ENCODE data around the gene FRAS1. TPM values are rescaled to one million over a fixed set of nuclear protein-coding genes. Genes with fewer than 3 reads are reported as not detected.

Gene FRAS1
- polyA plus RNA-seq, 2 of the 4 experiments (the other 2 are of a cell fraction) = 2.3 to 5.8 TPM

GRCh38 chr4:78079726-78080430, 22.8 kb downstream of the FRAS1 start:
- ChIA-PET CTCF (interaction anchor here (1.6 kb wide), 2 partner anchors 13 to 21 kb away, joined by 4 to 7 read pairs; no protein-coding TSS in a partner anchor), POLR2A (no interaction called here)
- H3K4me1 ChIP-seq = no peaks in the 10 kb centered on the region
- H3K4me2 ChIP-seq = no peak overlapping the region
- 61% methylated on average over 10 of the region's 10 CpGs for WGBS (ENCODE audit: missing lambda C conversion rate)
- H3K9me3 ChIP-seq = no peaks in the 10 kb centered on the region
- DNase-seq (ENCODE audit: low read depth in 1 of 2, low spot score in 1 of 2) = no peak
- no peak for FAIRE-seq
- H3K27ac ChIP-seq = no peak overlapping the region
- TF ChIP-seq, protein P1, sequence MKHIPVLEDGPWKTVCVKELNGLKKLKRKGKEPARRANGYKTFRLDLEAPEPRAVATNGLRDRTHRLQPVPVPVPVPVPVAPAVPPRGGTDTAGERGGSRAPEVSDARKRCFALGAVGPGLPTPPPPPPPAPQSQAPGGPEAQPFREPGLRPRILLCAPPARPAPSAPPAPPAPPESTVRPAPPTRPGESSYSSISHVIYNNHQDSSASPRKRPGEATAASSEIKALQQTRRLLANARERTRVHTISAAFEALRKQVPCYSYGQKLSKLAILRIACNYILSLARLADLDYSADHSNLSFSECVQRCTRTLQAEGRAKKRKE (CRISPR knock-in tag; IDR thresholded peaks at IDR 0.05; ENCODE audit: low read depth) = no peak
- TF ChIP-seq CTCF (IDR thresholded peaks at IDR 0.05) (no peak), MAZ (IDR thresholded peaks at IDR 0.05; ENCODE audit: borderline replicate concordance, low read depth, low read length) (no peak), POLR2A (IDR thresholded peaks at IDR 0.05; ENCODE audit: low read length) (no peak), ZSCAN20 (CRISPR knock-in tag; IDR thresholded peaks at IDR 0.05) (no peak), MYC (IDR thresholded peaks at IDR 0.05; ENCODE audit: borderline replicate concordance, low read length) (no peak), RNF2 (IDR thresholded peaks at IDR 0.05; ENCODE audit: borderline replicate concordance, low read depth) (no peak), HOXB13 (CRISPR knock-in tag; IDR thresholded peaks at IDR 0.05; ENCODE audit: low read depth) (no peak), EHF (CRISPR knock-in tag; IDR thresholded peaks at IDR 0.05) (no peak), JUN (IDR thresholded peaks at IDR 0.05) (no peak), CHD2 (IDR thresholded peaks at IDR 0.05; ENCODE audit: low read length, partially characterized antibody) (no peak), PHF8 (IDR thresholded peaks at IDR 0.05; ENCODE audit: borderline replicate concordance, low read depth) (no peak), HDAC2 (IDR thresholded peaks at IDR 0.05) (no peak)
- TF ChIP-seq, protein P2, sequence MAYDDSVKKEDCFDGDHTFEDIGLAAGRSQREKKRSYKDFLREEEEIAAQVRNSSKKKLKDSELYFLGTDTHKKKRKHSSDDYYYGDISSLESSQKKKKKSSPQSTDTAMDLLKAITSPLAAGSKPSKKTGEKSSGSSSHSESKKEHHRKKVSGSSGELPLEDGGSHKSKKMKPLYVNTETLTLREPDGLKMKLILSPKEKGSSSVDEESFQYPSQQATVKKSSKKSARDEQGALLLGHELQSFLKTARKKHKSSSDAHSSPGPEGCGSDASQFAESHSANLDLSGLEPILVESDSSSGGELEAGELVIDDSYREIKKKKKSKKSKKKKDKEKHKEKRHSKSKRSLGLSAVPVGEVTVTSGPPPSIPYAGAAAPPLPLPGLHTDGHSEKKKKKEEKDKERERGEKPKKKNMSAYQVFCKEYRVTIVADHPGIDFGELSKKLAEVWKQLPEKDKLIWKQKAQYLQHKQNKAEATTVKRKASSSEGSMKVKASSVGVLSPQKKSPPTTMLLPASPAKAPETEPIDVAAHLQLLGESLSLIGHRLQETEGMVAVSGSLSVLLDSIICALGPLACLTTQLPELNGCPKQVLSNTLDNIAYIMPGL (CRISPR knock-in tag; IDR thresholded peaks at IDR 0.05; ENCODE audit: borderline replicate concordance) = no peak
- no peak overlapping the region for H3K4me3 ChIP-seq
- ATAC-seq = no peak

DNA sequence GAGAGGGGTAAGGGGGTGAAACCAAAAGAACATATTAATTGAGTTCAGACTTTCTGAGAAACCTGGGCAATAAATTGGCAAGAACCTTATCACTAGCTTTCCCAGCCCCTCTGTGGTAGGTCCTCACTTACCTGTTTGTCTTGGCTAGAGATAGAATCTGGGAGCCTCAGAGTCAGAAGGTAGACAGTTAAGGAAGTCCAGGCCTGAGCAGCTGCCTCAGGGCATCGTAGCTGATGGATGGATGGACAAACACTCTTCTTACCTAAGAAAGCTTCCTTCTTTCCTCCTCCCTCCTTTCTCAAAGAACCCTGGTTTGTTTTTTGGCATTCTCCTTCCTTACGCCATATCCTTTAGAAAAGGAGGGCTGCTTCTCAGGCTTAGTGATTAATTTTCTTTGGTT, 24.4 kb downstream of the FRAS1 start:
- H3K4me2 ChIP-seq = no peak overlapping the region
- no peak overlapping the region for H3K4me3 ChIP-seq
- no peaks in the 10 kb centered on the region for H3K4me1 ChIP-seq
- CTCF ChIA-PET = interaction anchor here (1.6 kb wide), 1 partner anchor 11 kb away, joined by 4 read pairs; no protein-coding TSS in a partner anchor
- no peak for FAIRE-seq
- no peak for TF ChIP-seq ZFP36 (IDR thresholded peaks at IDR 0.05; ENCODE audit: borderline replicate concordance, partially characterized antibody)
- no peak for TF ChIP-seq EHF (CRISPR knock-in tag; IDR thresholded peaks at IDR 0.05)
- no peak for TF ChIP-seq MAX (IDR thresholded peaks at IDR 0.05)
- TF ChIP-seq CHD4 (IDR thresholded peaks at IDR 0.05; ENCODE audit: borderline replicate concordance) = no peak
- TF ChIP-seq HES2 (IDR thresholded peaks at IDR 0.05) = no peak
- no peak for TF ChIP-seq FOXS1 (CRISPR knock-in tag; IDR thresholded peaks at IDR 0.05)
- TF ChIP-seq TP53 (CRISPR knock-in tag; IDR thresholded peaks at IDR 0.05) = no peak
- TF ChIP-seq ZNF302 (CRISPR knock-in tag; IDR thresholded peaks at IDR 0.05) = no peak
- TF ChIP-seq MYC (IDR thresholded peaks at IDR 0.05; ENCODE audit: borderline replicate concordance, low read length) = no peak
- TF ChIP-seq FOSL2 (IDR thresholded peaks at IDR 0.05) = no peak
- no peak for TF ChIP-seq FOSL2 (CRISPR knock-in tag; IDR thresholded peaks at IDR 0.05)
- no peak for TF ChIP-seq CTCF (IDR thresholded peaks at IDR 0.05)
- TF ChIP-seq CBX8 (IDR thresholded peaks at IDR 0.05) = no peak
- TF ChIP-seq EHMT2 (IDR thresholded peaks at IDR 0.05; ENCODE audit: low read depth) = no peak
- no peak for TF ChIP-seq MAZ (IDR thresholded peaks at IDR 0.05; ENCODE audit: borderline replicate concordance, low read depth, low read length)
- no peak for TF ChIP-seq ZSCAN20 (CRISPR knock-in tag; IDR thresholded peaks at IDR 0.05)
- no peak for TF ChIP-seq EP300 (IDR thresholded peaks at IDR 0.05)
- TF ChIP-seq RFX5 (IDR thresholded peaks at IDR 0.05) = no peak
- TF ChIP-seq, protein P3, sequence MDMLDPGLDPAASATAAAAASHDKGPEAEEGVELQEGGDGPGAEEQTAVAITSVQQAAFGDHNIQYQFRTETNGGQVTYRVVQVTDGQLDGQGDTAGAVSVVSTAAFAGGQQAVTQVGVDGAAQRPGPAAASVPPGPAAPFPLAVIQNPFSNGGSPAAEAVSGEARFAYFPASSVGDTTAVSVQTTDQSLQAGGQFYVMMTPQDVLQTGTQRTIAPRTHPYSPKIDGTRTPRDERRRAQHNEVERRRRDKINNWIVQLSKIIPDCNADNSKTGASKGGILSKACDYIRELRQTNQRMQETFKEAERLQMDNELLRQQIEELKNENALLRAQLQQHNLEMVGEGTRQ (IDR thresholded peaks at IDR 0.05) = no peak
- no peak for DNase-seq (ENCODE audit: low read depth in 1 of 2, low spot score in 1 of 2)
- WGBS (ENCODE audit: missing lambda C conversion rate) = 73% methylated on average over 2 of the region's 2 CpGs
- no peak overlapping the region for H3K27ac ChIP-seq
- ATAC-seq = no peak
- POLR2A ChIA-PET = no interaction called here
- H3K9me3 ChIP-seq = no peaks in the 10 kb centered on the region
